H1 (cell line): ENCODE results near the gene ZBTB45. TPM values are rescaled to one million over a fixed set of nuclear protein-coding genes. Genes with fewer than 3 reads are reported as not detected.

Source experiments
- CTCF ChIA-PET: fragments of 300-600 bp; sonication (Branson Sonifier 250); formaldehyde crosslinking; loops from one replicate; lab custom pipeline; 2021; ENCODE audit not compliant: partially characterized antibody; lab: Charles Lee
- POLR2A ChIA-PET: fragments of 300-600 bp; sonication (Branson Sonifier 250); formaldehyde crosslinking; loops from one replicate; lab custom pipeline; 2021; ENCODE audit warnings: inconsistent platforms; ENCODE audit not compliant: partially characterized antibody; lab: Charles Lee
- DNase-seq, 2 experiments: peaks; one replicate each; pipeline versions ENCODE4 v3.0.0 to v3.0.0-alpha.2; 2010 to 2022; ENCODE audit warnings: low spot score in 2 of 2, low read depth in 1 of 2, mixed read lengths in 1 of 2
- FAIRE-seq: peaks from 2 replicates; lab custom pipeline; 2011; peaks lifted over from hg19 to GRCh38; lab: Jason Lieb, UNC
- H2AFZ ChIP-seq: 2 replicates; pipeline ENCODE4 v1.8.1; 2012; ENCODE audit warnings: low read length, inconsistent platforms
- H2AK5ac ChIP-seq: 2 replicates; pipeline ENCODE4 v1.6.1; 2013; ENCODE audit warnings: low read depth, low read length
- H2BK120ac ChIP-seq: replicated peaks from 2 replicates; pipeline ENCODE3; 2013; ENCODE audit warnings: low read depth, low read length, inconsistent platforms
- H2BK12ac ChIP-seq: 2 replicates; pipeline ENCODE4 v1.6.1; 2013; ENCODE audit warnings: low read depth, low read length
- H2BK15ac ChIP-seq: 2 replicates; pipeline ENCODE4 v1.6.1; 2013; ENCODE audit warnings: low read length
- H2BK20ac ChIP-seq: 2 replicates; pipeline ENCODE4 v1.6.1; 2013; ENCODE audit warnings: low read length
- H2BK5ac ChIP-seq: 2 replicates; pipeline ENCODE4 v1.6.1; 2013; ENCODE audit warnings: low read depth, low read length
- H3K14ac ChIP-seq: 2 replicates; pipeline ENCODE4 v1.6.1; 2013; ENCODE audit warnings: inconsistent platforms; ENCODE audit not compliant: insufficient read length
- H3K18ac ChIP-seq: 2 replicates; pipeline ENCODE4 v1.6.1; 2013; ENCODE audit warnings: low read length; ENCODE audit errors: extremely low read depth
- H3K23ac ChIP-seq: 2 replicates; pipeline ENCODE4 v1.6.1; 2013; ENCODE audit warnings: inconsistent platforms; ENCODE audit not compliant: insufficient read length
- H3K23me2 ChIP-seq: 2 replicates; pipeline ENCODE4 v1.6.1; 2013; ENCODE audit warnings: low read depth, low read length
- H3K27ac ChIP-seq: 2 replicates; pipeline ENCODE4 v1.6.1; 2011; ENCODE audit warnings: low read depth, low read length, inconsistent platforms
- H3K27me3 ChIP-seq, 4 experiments: replicated peaks in 1 of 4; 1 replicate in 1 of 4; 2 replicates in 3 of 4; pipeline versions ENCODE4 v1.6.1 to v1.8.1; 2011 to 2013; ENCODE audit warnings: low read length in 3 of 4, mild to moderate bottlenecking in 3 of 4, inconsistent platforms in 2 of 4, mixed read lengths in 2 of 4, moderate library complexity in 1 of 4; ENCODE audit not compliant: control insufficient read depth in 3 of 4, insufficient read depth in 3 of 4; ENCODE audit errors: extremely low read depth in 1 of 4
- H3K36me3 ChIP-seq, 4 experiments: 2 replicates each; pipeline versions ENCODE4 v1.6.1 to v1.8.1; 2011 to 2013; ENCODE audit warnings: mild to moderate bottlenecking in 4 of 4, low read length in 3 of 4, moderate library complexity in 2 of 4, control low read depth in 1 of 4, inconsistent platforms in 1 of 4; ENCODE audit not compliant: insufficient read depth in 4 of 4, control insufficient read depth in 2 of 4
- H3K4ac ChIP-seq: replicated peaks from 2 replicates; pipeline ENCODE3; 2013; ENCODE audit warnings: low read length, low read depth, mixed read lengths, inconsistent platforms; ENCODE audit not compliant: insufficient read length
- H3K4me1 ChIP-seq, 4 experiments: replicated peaks in 1 of 4; 1 replicate in 1 of 4; 2 replicates in 3 of 4; pipeline versions ENCODE4 v1.6.1 to v1.8.1; 2011 to 2013; ENCODE audit warnings: low read length in 3 of 4, inconsistent platforms in 2 of 4, mixed read lengths in 1 of 4; ENCODE audit not compliant: insufficient read depth in 4 of 4, control insufficient read depth in 3 of 4
- H3K4me2 ChIP-seq, 2 experiments: 2 replicates each; pipeline versions ENCODE4 v1.6.1 to v1.8.1; 2011 to 2013; ENCODE audit warnings: low read depth in 2 of 2, low read length in 2 of 2, control low read depth in 1 of 2, inconsistent platforms in 1 of 2, mild to moderate bottlenecking in 1 of 2; ENCODE audit not compliant: insufficient read depth in 1 of 2
- H3K4me3 ChIP-seq, 4 experiments: fragments of 200-600, 300-600 bp in 1 of 4; sonication (generic), shearing (Covaris generic), sonication (Bioruptor Twin) in 1 of 4; 2 replicates each; pipeline versions ENCODE4 v1.5.1 to v1.8.1; 2011 to 2016; ENCODE audit warnings: low read length in 4 of 4, low read depth in 3 of 4, control low read depth in 2 of 4, inconsistent platforms in 2 of 4, mild to moderate bottlenecking in 2 of 4, mixed read lengths in 1 of 4, moderate library complexity in 1 of 4; ENCODE audit not compliant: insufficient read depth in 2 of 4; ENCODE audit errors: extremely low read depth in 1 of 4
- H3K56ac ChIP-seq: replicated peaks from 2 replicates; pipeline ENCODE3; 2013; ENCODE audit warnings: low read depth, mild to moderate bottlenecking, mixed read lengths, low read length, inconsistent platforms; ENCODE audit not compliant: insufficient read length
- H3K79me1 ChIP-seq: 2 replicates; pipeline ENCODE4 v1.6.1; 2013; ENCODE audit warnings: low read depth, low read length, control low read depth
- H3K79me2 ChIP-seq, 2 experiments: 2 replicates each; pipeline versions ENCODE4 v1.6.1 to v1.8.1; 2012 to 2013; ENCODE audit warnings: low read length in 2 of 2, mild to moderate bottlenecking in 2 of 2, inconsistent platforms in 1 of 2; ENCODE audit not compliant: insufficient read depth in 2 of 2, control insufficient read depth in 1 of 2
- H3K9ac ChIP-seq, 4 experiments: replicated peaks in 1 of 4; 1 replicate in 1 of 4; 2 replicates in 3 of 4; pipeline versions ENCODE4 v1.6.1 to v1.8.1; 2011 to 2013; ENCODE audit warnings: low read depth in 3 of 4, low read length in 3 of 4, control low read depth in 2 of 4, mild to moderate bottlenecking in 2 of 4, moderate library complexity in 2 of 4, inconsistent platforms in 1 of 4; ENCODE audit errors: extremely low read depth in 1 of 4
- H3K9me3 ChIP-seq, 2 experiments: 2 replicates each; pipeline versions ENCODE4 v1.6.1 to v1.8.1; 2012 to 2013; ENCODE audit warnings: mild to moderate bottlenecking in 2 of 2, moderate library complexity in 2 of 2, control low read depth in 1 of 2, inconsistent platforms in 1 of 2, low read depth in 1 of 2, low read length in 1 of 2, mixed read lengths in 1 of 2; ENCODE audit not compliant: insufficient read depth in 2 of 2
- H4K20me1 ChIP-seq, 2 experiments: replicated peaks in 1 of 2; 2 replicates each; pipeline versions ENCODE3 to v1.8.1; 2011 to 2013; ENCODE audit warnings: inconsistent platforms in 2 of 2, low read length in 2 of 2, mild to moderate bottlenecking in 1 of 2; ENCODE audit not compliant: insufficient read depth in 2 of 2, control insufficient read depth in 1 of 2
- H4K5ac ChIP-seq: 2 replicates; pipeline ENCODE4 v1.6.1; 2013; ENCODE audit warnings: low read length, low read depth, mixed read lengths, inconsistent platforms; ENCODE audit not compliant: insufficient read length
- H4K8ac ChIP-seq: 2 replicates; pipeline ENCODE4 v1.8.0; 2013; ENCODE audit warnings: mild to moderate bottlenecking, moderate library complexity, low read length, inconsistent platforms; ENCODE audit not compliant: insufficient read depth; ENCODE audit errors: extremely low read depth
- H4K91ac ChIP-seq: replicated peaks from 2 replicates; pipeline ENCODE3; 2013; ENCODE audit warnings: low read length, mixed read lengths, inconsistent platforms; ENCODE audit not compliant: insufficient read length
- BCL11A ChIP-seq, 2 experiments: IDR thresholded peaks; one replicate each; pipeline ENCODE4 v1.6.1; 2011; ENCODE audit warnings: low read depth in 2 of 2, low read length in 2 of 2, mild to moderate bottlenecking in 2 of 2
- CBX5 ChIP-seq: fragments of 300-800, 300-1000 bp; sonication (generic); IDR thresholded peaks from 2 replicates; pipeline ENCODE4 v1.7.1; 2016; ENCODE audit warnings: antibody characterized with exemption, low read length, low read depth
- CEBPB ChIP-seq: IDR thresholded peaks from 2 replicates; pipeline ENCODE4 v1.6.1; 2012; ENCODE audit warnings: low read depth, low read length
- CHD1 ChIP-seq: IDR thresholded peaks from 2 replicates; pipeline ENCODE4 v1.6.1; 2012; ENCODE audit warnings: low read depth, low read length, improper control_type of control experiment
- EGR1 ChIP-seq: IDR thresholded peaks from 2 replicates; pipeline ENCODE4 v1.6.1; 2011; ENCODE audit warnings: low read depth, low read length, borderline replicate concordance
- FOSL1 ChIP-seq: IDR thresholded peaks from 2 replicates; pipeline ENCODE4 v1.6.1; 2011; ENCODE audit warnings: mild to moderate bottlenecking, low read depth, low read length, moderate library complexity; ENCODE audit not compliant: insufficient read depth
- HDAC6 ChIP-seq: IDR thresholded peaks from one replicate; pipeline ENCODE4 v1.7.1; 2012; ENCODE audit warnings: low read depth, mild to moderate bottlenecking, inconsistent platforms, low read length, moderate library complexity
- JUND ChIP-seq: IDR thresholded peaks from 2 replicates; pipeline ENCODE4 v1.6.1; 2011; ENCODE audit warnings: mild to moderate bottlenecking, improper control_type of control experiment, low read length
- PHF8 ChIP-seq: fragments of 200-600 bp; sonication (generic); conservative IDR thresholded peaks from 2 replicates; pipeline ENCODE4 v1.7.1; 2012; ENCODE audit warnings: low read depth, mild to moderate bottlenecking, inconsistent platforms, low read length, moderate library complexity
- POLR2AphosphoS5 ChIP-seq: IDR thresholded peaks from 2 replicates; pipeline ENCODE4 v1.6.1; 2011; ENCODE audit warnings: low read depth, low read length
- POU5F1 ChIP-seq: IDR thresholded peaks from 2 replicates; pipeline ENCODE4 v1.6.1; 2011; ENCODE audit warnings: low read depth, mild to moderate bottlenecking, low read length, moderate library complexity
- RAD21 ChIP-seq, 2 experiments: IDR thresholded peaks in 1 of 2; conservative IDR thresholded peaks in 1 of 2; 2 replicates each; pipeline ENCODE4 v1.6.1; 2011; ENCODE audit warnings: low read depth in 2 of 2, low read length in 2 of 2, improper control_type of control experiment in 1 of 2, inconsistent platforms in 1 of 2, mild to moderate bottlenecking in 1 of 2, moderate library complexity in 1 of 2
- RFX5 ChIP-seq: IDR thresholded peaks from 2 replicates; pipeline ENCODE4 v1.6.1; 2011; ENCODE audit warnings: low read depth, low read length, improper control_type of control experiment, borderline replicate concordance
- RXRA ChIP-seq: IDR thresholded peaks from 2 replicates; pipeline ENCODE4 v1.6.1; 2011; ENCODE audit warnings: low read depth, mild to moderate bottlenecking, low read length, moderate library complexity; ENCODE audit not compliant: insufficient read depth
- WGBS, 2 experiments: shearing (Covaris generic) in 1 of 2; methylation state at CpG; one replicate each; pipeline versions ENCODE4 v1.1.6 to v1.1.7; 2013 to 2015; ENCODE audit warnings: low lambda C conversion rate in 2 of 2, mixed read lengths in 2 of 2, inconsistent platforms in 1 of 2, low coverage in 1 of 2, missing lambda C conversion rate in 1 of 2; ENCODE audit not compliant: insufficient replicate concordance in 2 of 2, insufficient coverage in 1 of 2, insufficient read length in 1 of 2; ENCODE audit errors: extremely low coverage in 1 of 2, missing lambda C conversion rate in 1 of 2; 5-methylcytosine and 5-hydroxymethylcytosine counted together
- polyA plus RNA-seq, 7 experiments: library from polyadenylated mRNA; depleted of rRNA in 3 of 7; stranded (reverse) in 5 of 7; unstranded in 2 of 7; fragments of >200 nt in 5 of 7; fragments of 200-250 nt in 2 of 7; gene quantifications; 1 replicate in 5 of 7; 2 replicates in 1 of 7; 4 replicates in 1 of 7; pipeline versions ENCODE4 v1.2.1 to v1.2.3, GENCODE V29; 2011 to 2013; ENCODE audit warnings: missing spikeins in 2 of 7, mixed read lengths in 2 of 7
- total RNA-seq: library from RNA; stranded (reverse); fragmentation: NEBNext Ultra II Directional; extraction: Animal tissue kit (Norgen Biotek cat#: 25700); gene quantifications from 2 replicates; pipeline ENCODE4 v1.2.1, GENCODE V29; 2021

ZBTB45 gene
- total and polyA plus RNA-seq, 2 of the 8 experiments (the other 6 are each of a cell fraction or from before 2014, with no cell fraction given) = 16.9 to 17.2 TPM

DNA sequence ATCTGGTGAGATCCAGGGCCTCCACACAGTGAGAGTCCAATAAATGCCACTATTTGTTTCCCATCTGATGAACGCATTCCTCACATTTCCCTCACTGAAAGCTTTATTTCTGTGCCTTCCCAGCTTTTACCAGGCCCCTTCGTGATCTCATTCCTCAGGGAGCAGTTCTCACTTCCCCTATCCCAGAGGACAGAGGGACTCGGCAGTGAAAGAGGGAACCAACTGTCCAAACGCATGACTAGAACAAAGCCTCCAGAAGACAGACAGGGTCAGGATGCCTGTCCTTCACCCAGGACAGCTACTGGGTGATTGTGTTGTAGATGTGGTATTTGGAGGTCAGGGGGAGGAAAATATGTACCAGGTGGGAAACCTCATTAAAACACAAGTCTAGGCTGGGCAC lies 2.0 kb upstream of the ZBTB45 start:
- H2AFZ ChIP-seq = no peak overlapping the region
- 0 out of 7 replicates have a peak overlapping the region, but pooled peaks of 1 of the 4 experiments have one; percentile 4 for H3K9ac ChIP-seq
- H3K4me1 ChIP-seq = peaks cover 0 to 16% (median 11%) of the 10 kb centered on the region in 4 experiments; a peak in 6 of 7 replicates
- no peak overlapping the region for H3K56ac ChIP-seq
- no peak overlapping the region for H2AK5ac ChIP-seq
- H3K27ac ChIP-seq = no peak overlapping the region; the same call in 1 of the 2 replicates
- H3K14ac ChIP-seq = no peak overlapping the region
- WGBS, 2 experiments = 82% methylated on average over 4 of the region's 4 CpGs; no CpG with 5 or more reads in 1 of the 2 experiments
- H3K36me3 ChIP-seq = peaks cover 0 to 7% (median 2%) of the 10 kb centered on the region in 4 experiments; a peak in 2 of 8 replicates
- no peak overlapping the region for H4K5ac ChIP-seq
- peaks cover 2 to 9% of the 10 kb centered on the region in 2 experiments for H4K20me1 ChIP-seq
- no peak overlapping the region for H2BK15ac ChIP-seq
- no peaks in the 10 kb centered on the region for H3K9me3 ChIP-seq
- H2BK20ac ChIP-seq = no peak overlapping the region
- H3K23me2 ChIP-seq = peaks cover 7% of the 10 kb centered on the region
- DNase-seq (no peak), FAIRE-seq (no peak)
- no peak overlapping the region for H2BK120ac ChIP-seq
- no peak overlapping the region for H3K4ac ChIP-seq
- H4K91ac ChIP-seq = no peak overlapping the region
- H3K79me2 ChIP-seq = peaks cover 0 to 15% of the 10 kb centered on the region in 2 experiments; a peak in 1 of 4 replicates
- H3K79me1 ChIP-seq = peaks cover 2% of the 10 kb centered on the region; the same call in 1 of the 2 replicates
- no peak overlapping the region for H3K18ac ChIP-seq
- H3K27me3 ChIP-seq = no peaks in the 10 kb centered on the region; a peak in 1 of 7 replicates
- ChIA-PET POLR2A (interaction anchor here (0.7 to 21.3 kb wide), 8 partner anchors 10 to 134 kb away, joined by 3 to 650 read pairs (median 35); partner anchors contain the start of genes CHMP2A, RPS5, TRIM28 and UBE2M), CTCF (interaction anchor here (0.6 to 3.8 kb wide), 7 partner anchors 14 to 669 kb away, joined by 3 to 35 read pairs (median 18); partner anchors contain the start of genes CHMP2A and UBE2M)
- H3K4me3 ChIP-seq = 0 out of 8 replicates have a peak overlapping the region, but pooled peaks of 1 of the 4 experiments have one; percentile 13
- H4K8ac ChIP-seq = no peak overlapping the region
- H3K23ac ChIP-seq = no peak overlapping the region
- H3K4me2 ChIP-seq = peak overlapping the region; percentile 25 to 67; a peak in 2 of 4 replicates
- no peak overlapping the region for H2BK12ac ChIP-seq
- H2BK5ac ChIP-seq = no peak overlapping the region
- TF ChIP-seq RFX5 (no peak), BCL11A (IDR thresholded peaks at IDR 0.05; ENCODE audit: low read depth in 2 of 2, low read length in 2 of 2) (no peak), RAD21 (IDR thresholded peaks at IDR 0.05 in 1 of 2, conservative IDR thresholded peaks at IDR 0.05 in 1 of 2; ENCODE audit: low read depth in 2 of 2, low read length in 2 of 2) (no peak), CHD1 (no peak), POU5F1 (no peak), JUND (no peak), HDAC6 (no peak), PHF8 (no peak), FOSL1 (no peak), POLR2AphosphoS5 (no peak), CBX5 (no peak), EGR1 (no peak), RXRA (no peak), CEBPB (no peak)
